NCI-H128 (cell line): ENCODE results near the gene TTC17.
"Not testable (repeated sequence)": the region's sequence is repeated elsewhere in the genome, so short reads cannot be mapped to it uniquely, and the experiment has no call there.

Experiments used
- DNase-seq: peaks from one replicate; lab custom pipeline; 2025; ENCODE audit not compliant: unreplicated experiment; lab: John Stamatoyannopoulos, UW

The TTC17 gene

GRCh38 chr11:43459246-43459645 is 100.5 kb downstream of the TTC17 start:
- no peak for DNase-seq

- no peak for DNase-seq
These were observed 103.6 kb downstream of the TTC17 start for GRCh38 chr11:43462359-43462758.

DNA sequence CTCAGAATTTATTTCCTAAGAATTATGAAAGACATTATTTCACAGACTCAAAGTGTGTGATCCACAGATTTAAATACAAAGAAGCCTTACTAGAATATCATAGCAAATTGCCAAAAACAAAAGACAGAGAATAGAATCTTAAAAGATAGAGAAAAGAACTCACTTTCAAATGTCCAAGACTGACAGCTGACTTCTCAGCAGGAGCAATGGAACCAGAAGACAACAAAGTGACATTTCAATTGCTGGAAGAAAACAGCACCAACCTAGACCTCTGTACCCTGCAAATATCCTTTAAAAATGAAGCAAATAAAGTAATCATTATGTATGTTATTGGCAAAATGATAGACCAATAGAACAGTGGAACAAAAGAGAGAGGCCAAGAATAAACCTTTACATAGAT is 109.2 kb downstream of the TTC17 start:
- DNase-seq: no peak

DNA sequence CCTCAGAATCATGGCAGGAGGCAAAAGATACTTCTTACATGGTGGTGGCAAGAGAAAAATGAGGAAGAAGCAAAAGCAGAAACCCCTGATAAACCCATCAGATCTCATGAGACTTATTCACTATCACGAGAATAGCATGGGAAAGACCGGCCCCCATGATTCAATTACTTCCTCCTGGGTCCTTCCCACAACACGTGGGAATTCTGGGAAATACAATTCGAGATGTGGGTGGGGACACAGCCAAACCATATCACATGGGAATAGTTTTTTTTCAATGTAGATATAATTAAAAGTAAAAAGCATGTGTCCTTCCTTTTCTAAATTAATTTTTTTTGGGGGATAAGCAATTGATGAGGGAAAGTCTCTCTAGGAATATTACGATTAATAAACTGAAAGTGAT is 118.8 kb downstream of the TTC17 start:
- not testable (repeated sequence) for DNase-seq

DNA sequence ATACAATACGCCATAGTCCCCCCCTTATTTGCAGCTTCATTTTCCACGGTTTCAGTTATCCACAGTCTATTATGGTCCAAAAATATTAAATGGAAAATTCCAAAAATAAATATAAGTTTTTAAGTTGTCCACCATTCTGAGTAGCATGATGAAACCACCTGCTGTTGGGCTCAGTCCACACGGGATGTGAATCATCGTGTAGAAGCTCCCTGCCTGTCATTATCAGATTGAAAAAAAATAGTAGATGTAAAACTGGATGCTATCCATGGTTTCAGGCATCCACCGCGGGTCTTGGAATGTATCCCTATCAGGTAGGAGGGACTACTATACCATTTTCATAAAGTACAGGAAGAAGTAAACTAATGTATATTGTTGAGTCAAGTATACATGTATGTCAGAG is 127.4 kb downstream of the TTC17 start:
- no peak for DNase-seq

- no peak for DNase-seq
These were observed 131.2 kb downstream of the TTC17 start for GRCh38 chr11:43489869-43490465.

GRCh38 chr11:43492701-43493100 is 134.0 kb downstream of the TTC17 start:
- DNase-seq: no peak

- DNase-seq: no peak
These were observed 134.7 kb downstream of the TTC17 start for GRCh38 chr11:43493431-43493830.

- DNase-seq: no peak
These were observed 138.4 kb downstream of the TTC17 start for GRCh38 chr11:43497144-43497543.

DNA sequence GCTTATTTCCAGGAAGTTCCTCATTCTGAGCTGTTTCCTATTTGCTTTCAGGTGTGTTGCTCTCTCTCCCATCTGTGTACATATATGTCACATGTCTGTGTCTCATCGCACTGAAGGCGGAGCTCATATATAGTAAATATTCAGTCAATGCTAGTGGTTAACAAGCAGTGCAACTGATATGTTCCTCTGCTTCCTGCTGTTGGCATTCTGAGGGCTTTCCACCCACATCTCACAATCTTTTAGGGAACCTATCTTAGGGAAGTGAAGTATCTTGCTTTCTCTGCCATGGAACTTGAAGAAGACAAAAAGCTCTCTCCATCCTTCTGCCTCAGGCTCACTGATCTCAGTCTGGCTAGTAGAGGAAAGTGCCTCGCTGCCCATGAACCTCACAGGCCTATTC is 139.8 kb downstream of the TTC17 start:
- no peak for DNase-seq

GRCh38 chr11:43503417-43503816 is 144.7 kb downstream of the TTC17 start:
- no peak for DNase-seq

- no peak for DNase-seq
These were observed 145.7 kb downstream of the TTC17 start for GRCh38 chr11:43504316-43504950.

DNA sequence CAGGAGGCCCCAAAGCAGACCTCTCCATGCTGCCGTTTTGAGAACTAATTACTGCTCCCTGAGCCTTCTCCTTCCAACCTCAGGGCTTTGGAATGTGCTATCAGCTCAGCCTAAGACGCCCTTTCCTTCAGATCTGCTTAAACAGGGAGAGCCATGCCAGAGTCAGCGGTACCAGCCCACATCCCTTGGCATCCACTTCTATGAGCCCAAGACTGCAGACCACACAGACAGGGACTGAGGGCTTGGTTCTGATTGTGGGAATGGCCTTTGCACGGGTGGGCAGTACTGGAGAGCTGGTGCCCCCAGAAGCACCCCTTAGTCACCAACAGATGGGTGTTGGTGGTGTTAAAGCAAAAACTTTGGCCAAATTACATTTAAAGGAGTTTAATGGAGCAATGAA is 146.5 kb downstream of the TTC17 start:
- no peak for DNase-seq

GRCh38 chr11:43507171-43507570 is 148.5 kb downstream of the TTC17 start:
- DNase-seq: no peak

DNA sequence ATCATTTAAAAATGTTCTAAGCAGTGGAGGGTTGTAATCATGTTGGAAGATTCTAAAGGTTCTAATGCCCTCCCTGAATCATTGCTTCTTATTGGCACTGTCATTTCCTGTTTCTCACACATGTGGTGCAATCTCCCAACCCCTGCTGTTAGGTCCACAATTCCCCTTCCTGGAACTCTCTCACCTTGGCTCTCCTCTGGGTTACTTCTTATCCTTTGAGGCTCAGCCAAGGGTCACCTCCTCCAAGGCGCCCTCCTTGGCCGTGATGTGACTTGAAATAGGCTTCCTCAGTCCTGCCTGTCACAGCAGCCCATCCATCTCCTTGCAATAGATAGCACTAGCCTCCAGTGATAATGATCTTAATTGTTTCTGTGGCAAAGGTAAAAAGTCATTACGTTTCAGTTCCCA is 149.8 kb downstream of the TTC17 start:
- no peak for DNase-seq

GRCh38 chr11:43511959-43512358 is 153.2 kb downstream of the TTC17 start:
- no peak for DNase-seq

DNA sequence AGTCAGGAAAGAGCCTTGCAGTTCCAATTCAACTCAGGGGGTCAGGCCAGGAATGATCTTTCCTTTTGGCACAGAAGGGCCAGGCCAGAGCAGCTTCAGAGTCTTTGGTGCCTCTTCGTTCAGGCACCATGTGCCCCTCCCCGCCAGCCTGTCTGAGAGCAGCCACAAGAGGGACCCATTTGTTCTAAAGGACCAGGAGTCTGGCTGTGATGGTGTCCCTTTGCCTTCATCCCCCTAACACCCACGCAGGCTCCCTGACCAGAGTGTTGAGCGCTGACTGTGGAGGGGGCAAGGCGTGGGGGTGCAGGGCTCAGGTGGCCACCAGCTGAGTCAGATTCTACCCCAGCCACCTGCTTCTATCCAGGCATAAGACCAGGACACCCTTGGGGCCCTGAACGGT is 156.4 kb downstream of the TTC17 start:
- no peak for DNase-seq

DNA sequence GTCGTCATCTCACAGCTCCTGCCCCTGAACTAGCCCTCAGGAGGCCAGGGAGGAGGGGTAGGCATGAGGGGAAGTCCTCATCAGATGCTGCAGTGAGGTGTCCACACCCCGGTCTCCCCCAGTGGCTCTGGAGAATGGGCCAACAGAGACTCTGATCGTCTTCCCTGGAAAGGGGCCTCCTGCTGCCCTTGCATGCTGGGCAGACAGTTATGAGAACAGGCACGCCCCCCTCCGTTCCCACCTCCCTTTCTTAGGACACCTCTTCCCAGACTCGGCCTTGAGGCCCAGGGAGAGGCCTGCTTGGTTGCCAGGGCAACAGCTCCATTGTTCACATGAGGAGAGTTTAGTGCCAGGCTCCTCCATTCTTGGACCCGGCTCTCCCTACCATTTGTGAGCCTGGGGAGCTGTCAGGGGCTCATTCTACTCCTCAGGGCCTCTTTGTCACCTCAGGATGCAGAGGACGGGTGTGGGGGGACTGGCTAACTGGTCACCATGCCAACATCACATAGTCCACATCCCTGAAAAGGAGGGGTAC is 157.7 kb downstream of the TTC17 start:
- no peak for DNase-seq

GRCh38 chr11:43517518-43517917 is 158.8 kb downstream of the TTC17 start:
- DNase-seq: no peak

DNA sequence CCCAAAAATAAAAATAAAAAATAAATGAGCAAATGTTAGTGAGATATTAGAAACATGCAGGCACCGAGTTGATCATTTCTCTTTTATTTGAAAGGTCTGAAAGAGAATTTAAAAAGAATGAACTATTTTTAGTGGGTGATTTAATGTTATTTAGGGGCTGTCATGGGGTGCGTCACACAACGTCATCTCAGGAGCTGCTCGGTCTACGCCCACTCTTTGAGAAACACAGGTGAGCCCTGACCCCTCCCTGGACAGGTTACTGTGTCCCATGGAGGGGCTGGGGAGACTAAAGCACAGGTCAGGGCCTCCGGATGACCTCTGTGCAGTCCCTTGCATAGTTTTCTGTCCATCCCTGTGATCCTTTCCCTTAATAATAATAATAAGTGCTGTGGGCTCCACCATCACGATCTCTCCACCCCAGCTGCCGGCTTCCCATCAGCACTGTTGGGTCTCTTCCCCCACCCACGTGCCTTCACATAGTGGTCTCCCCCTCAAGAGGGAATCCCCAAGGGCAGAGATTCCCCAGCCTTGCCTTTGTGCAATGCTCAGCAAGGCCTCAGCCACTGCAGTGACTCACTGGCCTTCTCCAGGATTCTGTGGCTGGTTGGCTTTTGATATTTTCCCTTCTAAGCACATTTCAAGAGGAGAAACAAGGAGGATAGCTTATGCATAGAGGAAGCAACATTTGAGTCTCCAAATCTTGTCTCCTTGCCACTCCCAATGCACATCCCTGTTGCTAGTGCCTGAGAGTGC is 159.9 kb downstream of the TTC17 start:
- DNase-seq: no peak

GRCh38 chr11:43521471-43521870 is 162.8 kb downstream of the TTC17 start:
- no peak for DNase-seq

GRCh38 chr11:43523632-43524031 is 164.9 kb downstream of the TTC17 start:
- no peak for DNase-seq
